Mucosa of descending colon (tissue), 3 donors: Measurements from ENCODE around the gene MFAP5. TPM values are rescaled to one million over a fixed set of nuclear protein-coding genes. Genes with fewer than 3 reads are reported as not detected.

Experiments
- ATAC-seq: fragments of 200-7000 bp; cut with Tn5 transposase; one replicate; pipeline ENCODE4 v1.9.1; 2020; ENCODE audit warnings: mild to moderate bottlenecking, moderate library complexity
- DNase-seq, 3 donors: peaks; one replicate each; pipeline ENCODE4 v3.0.0-alpha.2; 2020
- H3K36me3 ChIP-seq: fragments of 200-600 bp; one replicate; pipeline ENCODE4 v1.8.0; 2021; ENCODE audit warnings: low read depth, mild to moderate bottlenecking
- H3K4me1 ChIP-seq: fragments of 200-600 bp; one replicate; pipeline ENCODE4 v1.8.0; 2021; ENCODE audit warnings: low read depth, mild to moderate bottlenecking
- H3K4me3 ChIP-seq: fragments of 200-600 bp; one replicate; pipeline ENCODE4 v1.8.0; 2021; ENCODE audit warnings: mild to moderate bottlenecking
- H3K9me3 ChIP-seq: fragments of 200-600 bp; one replicate; pipeline ENCODE4 v1.8.0; 2021; ENCODE audit warnings: mild to moderate bottlenecking
- CTCF ChIP-seq: fragments of 200-600 bp; IDR thresholded peaks from one replicate; pipeline ENCODE4 v1.8.0; 2022; ENCODE audit warnings: antibody characterized with exemption, mild to moderate bottlenecking
- intact Hi-C, 2 donors: fragments of 100-400 bp; cut with DNase I in 1 of 2; cut with micrococcal nuclease in 1 of 2; formaldehyde crosslinking; loops; one replicate each; pipeline versions ENCODE4 v1.11.0 to v1.11.1; 2022; cut with DNase I, micrococcal nuclease
- total RNA-seq, 3 donors: library from RNA; stranded (reverse); fragmentation: NEBNext Ultra II Directional in 2 of 3; extraction: Animal tissue kit (Norgen Biotek cat#: 25700) in 2 of 3; gene quantifications; one replicate each; pipeline versions ENCODE4 v1.2.1 to v1.2.4, GENCODE V29; 2021 to 2023
- donor health status: DM: no; HTN: no; CAD: no; lungs with moderate emphysema.
- donor health status: DM: no; HTN: no; CAD: no.
- donor health status: DM: no; HTN: yes; CAD: no.

Gene MFAP5
- total RNA-seq, 3 donors from 2014 or later = 10.7 to 43.1 (median 25.0) TPM

- no peak overlapping the region for H3K4me3 ChIP-seq
- no peak for ATAC-seq
- no peaks in the 10 kb centered on the region for H3K4me1 ChIP-seq
- intact Hi-C loops = no loop called here
- no peaks in the 10 kb centered on the region for H3K36me3 ChIP-seq
- TF ChIP-seq CTCF = no peak
- no peak for DNase-seq
- H3K9me3 ChIP-seq = no peaks in the 10 kb centered on the region
Observed at GRCh38 chr12:8675591-8676036, 13.0 kb upstream of the MFAP5 start.

GRCh38 chr12:8672381-8672780, 9.8 kb upstream of the MFAP5 start:
- DNase-seq (no peak), ATAC-seq (no peak)
- intact Hi-C loops = no loop called here
- Histone ChIP-seq H3K4me3 (no peak overlapping the region), H3K4me1 (no peaks in the 10 kb centered on the region), H3K36me3 (no peaks in the 10 kb centered on the region), H3K9me3 (no peaks in the 10 kb centered on the region)
- no peak for TF ChIP-seq CTCF

GRCh38 chr12:8668441-8668840, 5.8 kb upstream of the MFAP5 start:
- Histone ChIP-seq H3K36me3 (no peaks in the 10 kb centered on the region), H3K4me1 (no peaks in the 10 kb centered on the region), H3K4me3 (no peak overlapping the region), H3K9me3 (no peaks in the 10 kb centered on the region)
- TF ChIP-seq CTCF = no peak
- ATAC-seq = no peak
- intact Hi-C loops = no loop called here
- DNase-seq = no peak

GRCh38 chr12:8667270-8667669, 4.6 kb upstream of the MFAP5 start:
- Histone ChIP-seq H3K4me1 (no peaks in the 10 kb centered on the region), H3K4me3 (no peak overlapping the region), H3K36me3 (no peaks in the 10 kb centered on the region), H3K9me3 (no peaks in the 10 kb centered on the region)
- intact Hi-C loops = no loop called here
- ATAC-seq (no peak), DNase-seq (no peak)
- no peak for TF ChIP-seq CTCF

- H3K4me3 ChIP-seq = no peak overlapping the region
- intact Hi-C loops = no loop called here
- no peak for TF ChIP-seq CTCF
- DNase-seq = no peak
- ATAC-seq = no peak
- H3K4me1 ChIP-seq = no peaks in the 10 kb centered on the region
- no peaks in the 10 kb centered on the region for H3K9me3 ChIP-seq
- no peaks in the 10 kb centered on the region for H3K36me3 ChIP-seq
Observed at GRCh38 chr12:8665759-8666158, 3.1 kb upstream of the MFAP5 start.
